Measurements from ENCODE around the gene HERC3.

DNA sequence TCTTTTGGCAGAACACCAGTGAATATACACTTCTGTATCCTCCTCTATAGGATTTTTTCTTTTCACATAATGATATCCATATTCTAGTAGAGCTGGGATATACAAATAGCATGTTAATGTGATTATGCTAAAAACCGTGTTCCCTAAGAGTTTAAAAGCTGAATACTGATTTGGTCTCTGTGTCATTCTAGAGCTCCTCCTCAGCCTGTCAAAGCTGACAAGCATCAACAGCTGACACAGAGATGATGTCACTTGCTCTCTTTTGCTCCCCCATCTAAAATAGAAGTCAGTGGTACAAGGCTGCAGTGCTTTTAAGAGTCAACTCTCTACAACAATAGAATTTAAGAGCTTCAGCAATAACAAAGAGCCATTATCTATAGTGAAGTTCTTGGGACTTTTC, 17.1 kb upstream of the HERC3 start:
- no peak for TF ChIP-seq CTCF (IDR thresholded peaks at IDR 0.05; ENCODE audit: insufficient read depth, low read depth, low read length)
- TF ChIP-seq EZH2 (IDR thresholded peaks at IDR 0.05; ENCODE audit: insufficient read depth, low read length) = no peak
